Body of pancreas (tissue), 4 donors: ENCODE data around the gene PLA2G12B. TPM values are rescaled to one million over a fixed set of nuclear protein-coding genes. Genes with fewer than 3 reads are reported as not detected.

Experiments
- ATAC-seq: fragments of 150-250 bp; one replicate; pipeline ENCODE4 v1.9.1; 2016
- DNase-seq, 4 donors: peaks; one replicate each; pipeline ENCODE4 v3.0.0-alpha.2; 2019
- H3K27ac ChIP-seq, 4 donors: fragments of 200-600 bp; sonication (generic); 1 replicate in 3 of 4; 2 replicates in 1 of 4; pipeline versions ENCODE4 v1.5.1 to v1.6.1; 2016 to 2019; ENCODE audit warnings: mild to moderate bottlenecking in 1 of 4, mixed read lengths in 1 of 4, moderate library complexity in 1 of 4
- H3K27me3 ChIP-seq, 2 donors: fragments of 200-600 bp; sonication (generic); one replicate each; pipeline ENCODE4 v1.6.0; 2016; ENCODE audit warnings: mild to moderate bottlenecking in 1 of 2
- H3K36me3 ChIP-seq, 2 donors: fragments of 200-600 bp; sonication (generic); replicated peaks in 1 of 2; 2 replicates each; pipeline ENCODE4 v1.5.1; 2016; ENCODE audit warnings: low read depth in 2 of 2; ENCODE audit not compliant: insufficient read depth in 1 of 2
- H3K4me1 ChIP-seq: fragments of 200-600 bp; sonication (generic); one replicate; pipeline ENCODE4 v1.6.0; 2016
- H3K4me3 ChIP-seq, 2 donors: fragments of 200-600 bp; sonication (generic); 1 replicate in 1 of 2; 2 replicates in 1 of 2; pipeline ENCODE4 v1.5.1; 2016 to 2019
- H3K9me3 ChIP-seq, 3 donors: fragments of 200-600 bp; sonication (generic); 1 replicate in 2 of 3; 2 replicates in 1 of 3; pipeline ENCODE4 v1.5.1; 2016
- CTCF ChIP-seq, 7 experiments: fragments of 450-650 bp in 4 of 7; fragments of 200-600 bp in 3 of 7; sonication (generic) in 3 of 7; IDR thresholded peaks; one replicate each; pipeline ENCODE4 v1.5.1; 2016 to 2019; ENCODE audit warnings: antibody characterized with exemption in 7 of 7
- POLR2A ChIP-seq, 3 donors: fragments of 450-650 bp; IDR thresholded peaks; one replicate each; pipeline ENCODE4 v1.6.1; 2016; ENCODE audit warnings: antibody characterized with exemption in 3 of 3, mild to moderate bottlenecking in 2 of 3
- WGBS, 2 donors: methylation state at CpG; one replicate each; pipeline ENCODE4 v1.1.5; 2017; 5-methylcytosine and 5-hydroxymethylcytosine counted together
- intact Hi-C: fragments of 100-400 bp; cut with DNase I; formaldehyde crosslinking; loops from one replicate; pipeline ENCODE4 v1.15.1; 2023
- total RNA-seq, 2 donors: library from RNA; depleted of rRNA; stranded (reverse); fragments of >200 nt; gene quantifications; one replicate each; pipeline ENCODE4 v1.1.0, GENCODE V29; 2016

The PLA2G12B gene
- total RNA-seq, 2 donors from 2014 or later = not detected

- Histone ChIP-seq H3K36me3 (no peaks in the 10 kb centered on the region), H3K27me3 (no peaks in the 10 kb centered on the region), H3K4me1 (no peaks in the 10 kb centered on the region), H3K4me3 (no peak overlapping the region), H3K27ac (no peak overlapping the region), H3K9me3 (no peaks in the 10 kb centered on the region)
- intact Hi-C loops = no loop called here
- TF ChIP-seq CTCF (IDR thresholded peaks at IDR 0.05) = no peak
- TF ChIP-seq POLR2A (IDR thresholded peaks at IDR 0.05) = no peak
- DNase-seq = no peak
- no peak for ATAC-seq
- WGBS, 2 donors = 67 to 87% methylated on average over 1 of the region's 1 CpG
These were observed 68.0 kb downstream of the PLA2G12B start for GRCh38 chr10:72886621-72887020.

DNA sequence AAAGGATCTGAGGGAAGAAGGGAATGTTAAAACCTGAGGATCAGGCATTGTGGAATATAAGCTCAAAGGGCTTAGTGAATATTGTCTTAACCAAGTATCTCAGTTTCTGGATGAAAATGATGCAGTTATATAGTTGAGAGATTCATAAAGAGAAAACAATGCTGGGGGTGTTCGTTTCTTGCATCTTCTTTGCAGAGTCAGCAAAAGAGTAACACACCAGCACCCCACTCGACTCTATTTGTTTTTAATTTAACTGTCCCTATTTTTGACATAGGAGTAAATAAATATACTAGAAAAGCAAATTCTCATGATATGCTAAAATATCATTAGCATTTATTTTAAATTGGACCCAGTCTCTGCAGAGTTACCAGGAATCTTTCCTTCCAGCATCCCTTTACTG, 68.7 kb downstream of the PLA2G12B start:
- ATAC-seq (no peak), DNase-seq (no peak)
- Histone ChIP-seq H3K4me1 (no peaks in the 10 kb centered on the region), H3K27me3 (no peaks in the 10 kb centered on the region), H3K4me3 (no peak overlapping the region), H3K27ac (no peak overlapping the region), H3K9me3 (peaks cover 0 to 4% (median 0%) of the 10 kb centered on the region in 3 donors), H3K36me3 (no peaks in the 10 kb centered on the region)
- TF ChIP-seq CTCF (IDR thresholded peaks at IDR 0.05) (no peak), POLR2A (IDR thresholded peaks at IDR 0.05) (no peak)
- WGBS, 2 donors = 69 to 77% methylated on average over 2 of the region's 2 CpGs
- intact Hi-C loops = no loop called here

Other genes starting within 250 kb of the PLA2G12B start
- gene OIT3, start 61.1 kb downstream of the PLA2G12B start, total RNA-seq = not detected
- 10 to 100 TPM; 11.9 to 21.5 TPM for gene P4HA1, start 142.1 kb upstream of the PLA2G12B start, total RNA-seq
- 1 to 10 TPM; 2.3 to 3.3 TPM for gene NUDT13, start 155.6 kb upstream of the PLA2G12B start, total RNA-seq
- gene ECD, start 213.2 kb upstream of the PLA2G12B start, total RNA-seq = 10 to 100 TPM; 14.8 to 19.8 TPM
- gene FAM149B1, start 213.3 kb upstream of the PLA2G12B start, total RNA-seq = 10 to 100 TPM in 1 of 2 donors, 1 to 10 TPM in 1; 4.9 to 17.1 TPM